Upper lobe of left lung (tissue), 4 donors: ENCODE data around the gene ARID1B.

ENCODE experiments used
- CTCF ChIP-seq, 6 experiments: fragments of 450-650 bp in 4 of 6; fragments of 200-600 bp in 2 of 6; sonication (generic) in 2 of 6; IDR thresholded peaks; one replicate each; pipeline ENCODE4 v1.5.1; 2016 to 2019; ENCODE audit warnings: antibody characterized with exemption in 6 of 6
- POLR2AphosphoS5 ChIP-seq, 2 donors: sonication (generic); formaldehyde crosslinking; IDR thresholded peaks; one replicate each; pipeline ENCODE4 v1.5.1; 2017; ENCODE audit warnings: antibody characterized with exemption in 2 of 2

- TF ChIP-seq POLR2AphosphoS5 (IDR thresholded peaks at IDR 0.05) (no peak), CTCF (IDR thresholded peaks at IDR 0.05) (no peak)
These were observed 180.9 kb downstream of the ARID1B start for GRCh38 chr6:156957931-156958547.
